ENCODE measurements around the gene KCNK6. TPM values are rescaled to one million over a fixed set of nuclear protein-coding genes. Genes with fewer than 3 reads are reported as not detected.

KCNK6 gene
- total and polyA plus RNA-seq, 2 experiments from 2014 or later = 9.0 to 14.6 TPM

- Histone ChIP-seq H3K4me3 (peak overlapping the region; percentile 90), H3K4me1 (ENCODE audit: insufficient read depth) (peaks cover 10% of the 10 kb centered on the region; the same call in 1 of the 2 replicates), H3K27me3 (ENCODE audit: insufficient read depth) (no peaks in the 10 kb centered on the region), H3F3A (replicated peaks; ENCODE audit: low read depth) (no peaks in the 10 kb centered on the region), H3K4me2 (peak overlapping the region; percentile 98), H3K27ac (ENCODE audit: low read depth) (peak overlapping the region; percentile 8; the same call in 1 of the 2 replicates), H2AFZ (peak overlapping the region; percentile 69), H3K79me2 (replicated peaks; ENCODE audit: insufficient read depth) (peaks cover 29% of the 10 kb centered on the region), H3K9me2 (ENCODE audit: insufficient read depth) (no peaks in the 10 kb centered on the region), H4K20me1 (replicated peaks; ENCODE audit: insufficient read depth) (peaks cover 17% of the 10 kb centered on the region), H3K36me3 (ENCODE audit: insufficient read depth) (peaks cover 13% of the 10 kb centered on the region; the same call in 1 of the 2 replicates)
- H3K9me3 Mint-ChIP-seq = no peaks in the 10 kb centered on the region; the same call in 2 of the 3 replicates
- peaks cover 12% of the 10 kb centered on the region for H3K27me3 Mint-ChIP-seq (ENCODE audit: insufficient read depth, low read depth, poor library complexity)
- peak overlapping the region; percentile 95 for H3K27ac Mint-ChIP-seq
- peaks cover 14% of the 10 kb centered on the region for H3K4me1 Mint-ChIP-seq
- DNase-seq (ENCODE audit: low spot score) = no peak
- peak overlapping the region; percentile 98 for H3K4me3 Mint-ChIP-seq
- peaks cover 17% of the 10 kb centered on the region for H3K36me3 Mint-ChIP-seq (ENCODE audit: low read depth)
- no peak for TF ChIP-seq STAT1 (IDR thresholded peaks at IDR 0.05; ENCODE audit: unreplicated experiment)
- no peak for TF ChIP-seq POLR2AphosphoS5 (IDR thresholded peaks at IDR 0.05; ENCODE audit: low read depth)
- TF ChIP-seq CREB1 (CRISPR knock-in tag; IDR thresholded peaks at IDR 0.05; ENCODE audit: low read depth) = no peak
- TF ChIP-seq JUNB (IDR thresholded peaks at IDR 0.05; ENCODE audit: unreplicated experiment) = no peak
- TF ChIP-seq ETS1 (IDR thresholded peaks at IDR 0.05) = no peak
- no peak for TF ChIP-seq ZNF114 (CRISPR knock-in tag; IDR thresholded peaks at IDR 0.05)
- TF ChIP-seq CTCF (conservative IDR thresholded peaks at IDR 0.05; ENCODE audit: low read depth in 2 of 2) = no peak
- ATAC-seq = peak; percentile 11
Observed at GRCh38 chr19:38375098-38375493, 55.5 kb downstream of the KCNK6 start.

- H3K36me3 Mint-ChIP-seq (ENCODE audit: low read depth) = peaks cover 23% of the 10 kb centered on the region
- no peaks in the 10 kb centered on the region; the same call in 2 of the 3 replicates for H3K9me3 Mint-ChIP-seq
- no peak overlapping the region for H3K27ac Mint-ChIP-seq
- peaks cover 13% of the 10 kb centered on the region for H3K36me3 ChIP-seq (ENCODE audit: insufficient read depth)
- H3K27ac ChIP-seq (ENCODE audit: low read depth) = no peak overlapping the region
- peaks cover 10% of the 10 kb centered on the region; the same call in 1 of the 2 replicates for H3K4me1 ChIP-seq (ENCODE audit: insufficient read depth)
- H3K4me2 ChIP-seq = peak overlapping the region; percentile 98
- H3K4me3 Mint-ChIP-seq = peak overlapping the region; percentile 98
- peaks cover 29% of the 10 kb centered on the region for H3K79me2 ChIP-seq (replicated peaks; ENCODE audit: insufficient read depth)
- no peaks in the 10 kb centered on the region for H3K9me2 ChIP-seq (ENCODE audit: insufficient read depth)
- H3K4me3 ChIP-seq = peak overlapping the region; percentile 90
- no peak for ATAC-seq
- DNase-seq (ENCODE audit: low spot score) = no peak
- H4K20me1 ChIP-seq (replicated peaks; ENCODE audit: insufficient read depth) = peaks cover 17% of the 10 kb centered on the region
- no peaks in the 10 kb centered on the region for H3F3A ChIP-seq (replicated peaks; ENCODE audit: low read depth)
- H3K27me3 ChIP-seq (ENCODE audit: insufficient read depth) = no peaks in the 10 kb centered on the region
- H3K27me3 Mint-ChIP-seq (ENCODE audit: insufficient read depth, low read depth, poor library complexity) = peaks cover 15% of the 10 kb centered on the region
- peaks cover 14% of the 10 kb centered on the region for H3K4me1 Mint-ChIP-seq
- H2AFZ ChIP-seq = no peak overlapping the region
- no peak for TF ChIP-seq NANOG (IDR thresholded peaks at IDR 0.05; ENCODE audit: borderline replicate concordance)
- TF ChIP-seq ZNF114 (CRISPR knock-in tag; IDR thresholded peaks at IDR 0.05) = no peak
- no peak for TF ChIP-seq EZH2 (IDR thresholded peaks at IDR 0.05; ENCODE audit: low read depth, unreplicated experiment)
- no peak for TF ChIP-seq STAT1 (IDR thresholded peaks at IDR 0.05; ENCODE audit: unreplicated experiment)
- no peak for TF ChIP-seq CTCF (conservative IDR thresholded peaks at IDR 0.05; ENCODE audit: low read depth in 2 of 2)
- no peak for TF ChIP-seq ZNF331 (CRISPR knock-in tag; IDR thresholded peaks at IDR 0.05; ENCODE audit: low read depth)
- no peak for TF ChIP-seq REST (IDR thresholded peaks at IDR 0.05; ENCODE audit: unreplicated experiment)
Observed at GRCh38 chr19:38375748-38376147, 56.1 kb downstream of the KCNK6 start.

Data from GM23338 (cell line).